ENCODE data around the gene FNBP1. TPM values are rescaled to one million over a fixed set of nuclear protein-coding genes. Genes with fewer than 3 reads are reported as not detected.

The FNBP1 gene
- total and polyA plus RNA-seq, 2 of the 13 experiments (the other 11 are each of a cell fraction or from before 2014, with no cell fraction given): 5.4 to 19.5 TPM

DNA sequence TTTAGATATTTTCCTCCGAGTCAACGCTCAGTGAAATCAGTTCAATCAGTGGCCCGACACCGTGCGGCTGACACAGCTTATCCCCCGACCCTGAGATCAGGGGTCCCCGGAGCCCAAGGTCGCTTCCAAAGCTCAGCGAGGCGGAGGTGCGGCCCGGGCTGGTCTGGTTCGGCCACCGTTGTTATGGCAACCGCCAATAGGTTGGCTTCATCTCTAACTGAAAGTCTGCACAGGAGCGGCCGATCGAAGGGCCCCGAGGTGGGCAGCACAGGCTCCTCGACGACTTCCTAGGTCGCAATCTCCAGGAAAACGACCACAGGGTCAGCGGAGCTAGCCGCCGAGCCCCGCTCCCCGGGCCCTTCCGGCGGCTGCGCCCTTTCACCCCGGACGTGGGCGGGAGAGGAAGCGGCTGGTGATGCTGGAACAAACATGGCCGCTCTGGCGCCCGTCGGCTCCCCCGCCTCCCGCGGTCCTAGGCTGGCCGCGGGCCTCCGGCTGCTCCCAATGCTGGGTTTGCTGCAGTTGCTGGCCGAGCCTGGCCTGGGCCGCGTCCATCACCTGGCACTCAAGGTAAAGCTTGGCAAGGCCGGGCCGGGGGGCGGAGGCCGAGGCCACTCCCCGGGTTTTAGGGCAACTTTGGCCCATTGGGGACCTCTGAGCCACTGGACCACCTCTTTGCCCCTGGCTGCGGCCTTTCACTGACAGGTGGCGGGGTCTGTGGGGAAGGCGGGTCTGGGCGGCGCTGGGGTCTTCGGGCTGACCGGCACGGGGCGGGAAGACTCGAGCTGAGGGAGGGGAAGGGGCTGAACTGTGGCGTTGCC lies 10.7 kb upstream of the FNBP1 start, which contains the start of gene GPR107 (continued):
- TF ChIP-seq, protein P1, sequence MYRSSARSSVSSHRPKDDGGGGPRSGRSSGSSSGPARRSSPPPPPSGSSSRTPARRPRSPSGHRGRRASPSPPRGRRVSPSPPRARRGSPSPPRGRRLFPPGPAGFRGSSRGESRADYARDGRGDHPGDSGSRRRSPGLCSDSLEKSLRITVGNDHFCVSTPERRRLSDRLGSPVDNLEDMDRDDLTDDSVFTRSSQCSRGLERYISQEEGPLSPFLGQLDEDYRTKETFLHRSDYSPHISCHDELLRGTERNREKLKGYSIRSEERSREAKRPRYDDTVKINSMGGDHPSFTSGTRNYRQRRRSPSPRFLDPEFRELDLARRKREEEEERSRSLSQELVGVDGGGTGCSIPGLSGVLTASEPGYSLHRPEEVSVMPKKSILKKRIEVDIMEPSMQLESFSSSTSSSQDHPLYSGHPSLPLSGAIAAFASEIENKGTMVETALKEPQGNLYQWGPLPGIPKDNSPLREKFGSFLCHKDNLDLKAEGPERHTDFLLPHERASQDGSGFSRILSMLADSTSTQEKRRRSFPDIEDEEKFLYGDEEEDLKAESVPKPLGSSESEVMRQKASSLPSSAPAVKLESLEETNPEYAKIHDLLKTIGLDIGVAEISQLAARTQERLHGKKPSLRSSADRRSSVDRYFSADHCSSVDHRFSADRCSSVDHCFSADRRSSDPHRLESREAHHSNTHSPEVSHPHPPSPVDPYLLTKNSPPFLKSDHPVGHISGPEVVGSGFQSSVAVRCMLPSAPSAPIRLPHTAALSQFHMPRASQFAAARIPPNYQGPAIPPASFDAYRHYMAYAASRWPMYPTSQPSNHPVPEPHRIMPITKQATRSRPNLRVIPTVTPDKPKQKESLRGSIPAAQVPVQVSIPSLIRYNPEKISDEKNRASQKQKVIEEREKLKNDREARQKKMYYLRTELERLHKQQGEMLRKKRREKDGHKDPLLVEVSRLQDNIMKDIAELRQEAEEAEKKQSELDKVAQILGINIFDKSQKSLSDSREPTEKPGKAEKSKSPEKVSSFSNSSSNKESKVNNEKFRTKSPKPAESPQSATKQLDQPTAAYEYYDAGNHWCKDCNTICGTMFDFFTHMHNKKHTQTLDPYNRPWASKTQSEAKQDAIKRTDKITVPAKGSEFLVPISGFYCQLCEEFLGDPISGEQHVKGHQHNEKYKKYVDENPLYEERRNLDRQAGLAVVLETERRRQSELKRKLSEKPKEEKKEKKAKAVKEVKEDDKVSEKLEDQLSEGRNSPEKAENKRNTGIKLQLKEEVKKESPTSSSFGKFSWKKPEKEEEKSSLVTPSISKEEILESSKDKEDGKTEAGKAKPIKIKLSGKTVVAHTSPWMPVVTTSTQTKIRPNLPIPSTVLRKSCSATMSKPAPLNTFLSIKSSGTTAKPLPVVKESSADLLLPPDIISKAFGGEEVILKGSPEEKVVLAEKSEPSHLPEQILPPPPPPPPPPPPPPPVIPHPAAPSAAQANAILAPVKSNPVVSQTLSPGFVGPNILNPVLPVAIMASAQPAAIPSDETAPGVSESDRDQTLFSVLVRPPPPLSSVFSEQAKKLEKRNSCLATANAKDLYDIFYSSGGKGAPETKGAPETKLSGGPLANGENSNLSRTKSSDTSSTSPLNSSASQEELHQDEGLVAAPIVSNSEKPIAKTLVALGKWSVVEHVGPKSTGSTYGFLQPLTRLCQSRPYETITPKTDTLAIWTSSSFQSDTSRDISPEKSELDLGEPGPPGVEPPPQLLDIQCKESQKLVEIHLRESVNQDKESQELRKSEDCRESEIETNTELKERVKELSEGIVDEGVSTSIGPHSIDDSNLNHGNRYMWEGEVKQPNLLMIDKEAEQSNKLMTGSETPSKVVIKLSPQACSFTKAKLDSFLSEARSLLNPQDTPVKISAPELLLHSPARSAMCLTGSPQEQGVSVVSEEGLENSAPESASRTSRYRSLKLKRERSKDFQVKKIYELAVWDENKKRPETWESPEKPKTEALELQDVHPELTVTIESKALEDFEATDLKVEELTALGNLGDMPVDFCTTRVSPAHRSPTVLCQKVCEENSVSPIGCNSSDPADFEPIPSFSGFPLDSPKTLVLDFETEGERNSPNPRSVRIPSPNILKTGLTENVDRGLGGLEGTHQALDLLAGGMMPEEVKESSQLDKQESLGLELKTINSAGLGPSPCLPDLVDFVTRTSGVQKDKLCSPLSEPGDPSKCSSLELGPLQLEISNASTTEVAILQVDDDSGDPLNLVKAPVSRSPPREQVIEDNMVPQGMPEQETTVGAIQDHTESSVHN (CRISPR knock-in tag; IDR thresholded peaks at IDR 0.05): 0 out of 2 replicates have a peak, but pooled peaks have one; percentile 28
- TF ChIP-seq, protein P2, sequence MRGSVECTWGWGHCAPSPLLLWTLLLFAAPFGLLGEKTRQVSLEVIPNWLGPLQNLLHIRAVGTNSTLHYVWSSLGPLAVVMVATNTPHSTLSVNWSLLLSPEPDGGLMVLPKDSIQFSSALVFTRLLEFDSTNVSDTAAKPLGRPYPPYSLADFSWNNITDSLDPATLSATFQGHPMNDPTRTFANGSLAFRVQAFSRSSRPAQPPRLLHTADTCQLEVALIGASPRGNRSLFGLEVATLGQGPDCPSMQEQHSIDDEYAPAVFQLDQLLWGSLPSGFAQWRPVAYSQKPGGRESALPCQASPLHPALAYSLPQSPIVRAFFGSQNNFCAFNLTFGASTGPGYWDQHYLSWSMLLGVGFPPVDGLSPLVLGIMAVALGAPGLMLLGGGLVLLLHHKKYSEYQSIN (CRISPR knock-in tag; IDR thresholded peaks at IDR 0.05; ENCODE audit: borderline replicate concordance): no peak
- TF ChIP-seq TBL1XR1 (IDR thresholded peaks at IDR 0.05; ENCODE audit: borderline replicate concordance, low read length, partially characterized antibody) (no peak), ZNF251 (CRISPR knock-in tag; IDR thresholded peaks at IDR 0.05) (no peak), ARNT2 (CRISPR knock-in tag; IDR thresholded peaks at IDR 0.05; ENCODE audit: low read depth) (peak; percentile 58; the same call in 1 of the 2 replicates), RARG (CRISPR knock-in tag; IDR thresholded peaks at IDR 0.05; ENCODE audit: low read depth) (no peak; the same call in 1 of the 2 replicates), ZNF570 (CRISPR knock-in tag; IDR thresholded peaks at IDR 0.05; ENCODE audit: borderline replicate concordance) (no peak), XRCC5 (optimal IDR thresholded peaks at IDR 0.05; ENCODE audit: low read length) (peak; percentile 35), BCL6 (CRISPR knock-in tag; IDR thresholded peaks at IDR 0.05) (peak; percentile 83), ZNF589 (CRISPR knock-in tag; conservative IDR thresholded peaks at IDR 0.05) (no peak), CENPT (CRISPR knock-in tag; IDR thresholded peaks at IDR 0.05; ENCODE audit: low read depth) (no peak)
- TF ChIP-seq, protein P3, sequence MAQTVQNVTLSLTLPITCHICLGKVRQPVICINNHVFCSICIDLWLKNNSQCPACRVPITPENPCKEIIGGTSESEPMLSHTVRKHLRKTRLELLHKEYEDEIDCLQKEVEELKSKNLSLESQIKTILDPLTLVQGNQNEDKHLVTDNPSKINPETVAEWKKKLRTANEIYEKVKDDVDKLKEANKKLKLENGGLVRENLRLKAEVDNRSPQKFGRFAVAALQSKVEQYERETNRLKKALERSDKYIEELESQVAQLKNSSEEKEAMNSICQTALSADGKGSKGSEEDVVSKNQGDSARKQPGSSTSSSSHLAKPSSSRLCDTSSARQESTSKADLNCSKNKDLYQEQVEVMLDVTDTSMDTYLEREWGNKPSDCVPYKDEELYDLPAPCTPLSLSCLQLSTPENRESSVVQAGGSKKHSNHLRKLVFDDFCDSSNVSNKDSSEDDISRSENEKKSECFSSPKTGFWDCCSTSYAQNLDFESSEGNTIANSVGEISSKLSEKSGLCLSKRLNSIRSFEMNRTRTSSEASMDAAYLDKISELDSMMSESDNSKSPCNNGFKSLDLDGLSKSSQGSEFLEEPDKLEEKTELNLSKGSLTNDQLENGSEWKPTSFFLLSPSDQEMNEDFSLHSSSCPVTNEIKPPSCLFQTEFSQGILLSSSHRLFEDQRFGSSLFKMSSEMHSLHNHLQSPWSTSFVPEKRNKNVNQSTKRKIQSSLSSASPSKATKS (CRISPR knock-in tag; IDR thresholded peaks at IDR 0.05): no peak
- TF ChIP-seq, protein P4, sequence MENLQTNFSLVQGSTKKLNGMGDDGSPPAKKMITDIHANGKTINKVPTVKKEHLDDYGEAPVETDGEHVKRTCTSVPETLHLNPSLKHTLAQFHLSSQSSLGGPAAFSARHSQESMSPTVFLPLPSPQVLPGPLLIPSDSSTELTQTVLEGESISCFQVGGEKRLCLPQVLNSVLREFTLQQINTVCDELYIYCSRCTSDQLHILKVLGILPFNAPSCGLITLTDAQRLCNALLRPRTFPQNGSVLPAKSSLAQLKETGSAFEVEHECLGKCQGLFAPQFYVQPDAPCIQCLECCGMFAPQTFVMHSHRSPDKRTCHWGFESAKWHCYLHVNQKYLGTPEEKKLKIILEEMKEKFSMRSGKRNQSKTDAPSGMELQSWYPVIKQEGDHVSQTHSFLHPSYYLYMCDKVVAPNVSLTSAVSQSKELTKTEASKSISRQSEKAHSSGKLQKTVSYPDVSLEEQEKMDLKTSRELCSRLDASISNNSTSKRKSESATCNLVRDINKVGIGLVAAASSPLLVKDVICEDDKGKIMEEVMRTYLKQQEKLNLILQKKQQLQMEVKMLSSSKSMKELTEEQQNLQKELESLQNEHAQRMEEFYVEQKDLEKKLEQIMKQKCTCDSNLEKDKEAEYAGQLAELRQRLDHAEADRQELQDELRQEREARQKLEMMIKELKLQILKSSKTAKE (CRISPR knock-in tag; IDR thresholded peaks at IDR 0.05; ENCODE audit: borderline replicate concordance): no peak
